Natural killer cell (primary cell): Measurements from ENCODE around the gene P2RX2. TPM values are rescaled to one million over a fixed set of nuclear protein-coding genes. Genes with fewer than 3 reads are reported as not detected.

Experiments used
- ATAC-seq, 3 donors: fragments of 150-1000 bp in 2 of 3; fragments of 200-7000 bp in 1 of 3; cut with Tn5 transposase; 1 replicate in 1 of 3; 2 replicates in 2 of 3; pipeline ENCODE4 v1.10.0; 2021; ENCODE audit warnings: mild to moderate bottlenecking in 2 of 3, moderate library complexity in 2 of 3
- DNase-seq, 2 donors: peaks; one replicate each; pipeline versions ENCODE4 v3.0.0 to v3.0.0-alpha.2; 2013 to 2021; ENCODE audit warnings: mixed read lengths in 1 of 2
- H3K27ac ChIP-seq: one replicate; pipeline ENCODE4 v1.5.1; 2013; ENCODE audit warnings: mild to moderate bottlenecking, low read length
- H3K27me3 ChIP-seq: one replicate; pipeline ENCODE4 v1.6.1; 2013; ENCODE audit warnings: low read length; ENCODE audit not compliant: control insufficient read depth, insufficient read depth
- H3K36me3 ChIP-seq: one replicate; pipeline ENCODE4 v1.6.1; 2013; ENCODE audit warnings: low read length; ENCODE audit not compliant: control insufficient read depth, insufficient read depth
- H3K4me1 ChIP-seq: one replicate; pipeline ENCODE4 v1.6.1; 2013; ENCODE audit warnings: low read length; ENCODE audit not compliant: control insufficient read depth, insufficient read depth
- H3K4me3 ChIP-seq: one replicate; pipeline ENCODE4 v1.5.1; 2013; ENCODE audit warnings: low read length
- H3K9me3 ChIP-seq: one replicate; pipeline ENCODE4 v1.6.1; 2013; ENCODE audit warnings: low read length; ENCODE audit not compliant: control insufficient read depth, insufficient read depth
- H3K27ac Mint-ChIP-seq, 2 donors: one replicate each; pipeline ENCODE4 v1.8.0; 2022; ENCODE audit warnings: mild to moderate bottlenecking in 2 of 2, mixed read lengths in 2 of 2, moderate library complexity in 1 of 2
- H3K27me3 Mint-ChIP-seq, 2 donors: one replicate each; pipeline ENCODE4 v1.8.0; 2022; ENCODE audit warnings: low read depth in 2 of 2, mixed read lengths in 2 of 2
- H3K36me3 Mint-ChIP-seq: one replicate; pipeline ENCODE4 v1.8.0; 2022; ENCODE audit warnings: mixed read lengths
- H3K4me1 Mint-ChIP-seq, 2 donors: one replicate each; pipeline ENCODE4 v1.8.0; 2022; ENCODE audit warnings: mixed read lengths in 2 of 2
- H3K4me3 Mint-ChIP-seq: one replicate; pipeline ENCODE4 v1.8.0; 2022; ENCODE audit warnings: mild to moderate bottlenecking, moderate library complexity, mixed read lengths
- H3K9me3 Mint-ChIP-seq, 2 donors: one replicate each; pipeline ENCODE4 v1.8.0; 2022; ENCODE audit warnings: mixed read lengths in 2 of 2
- WGBS: methylation state at CpG from one replicate; pipeline ENCODE4 v1.1.7; 2013; ENCODE audit warnings: missing lambda C conversion rate; ENCODE audit not compliant: insufficient coverage; 5-methylcytosine and 5-hydroxymethylcytosine counted together
- intact Hi-C: fragments of 100-400 bp; cut with micrococcal nuclease; formaldehyde crosslinking; loops from one replicate; pipeline ENCODE4 v1.14.2; 2022
- total RNA-seq, 4 donors: library from RNA; stranded (reverse); fragments of 120-200 nt in 1 of 4; gene quantifications; one replicate each; pipeline versions ENCODE4 v1.2.3 to v1.2.4, GENCODE V29; 2013 to 2022
- TF ChIP-seq, protein P1 (sequence below): fragments of 200-600 bp; IDR thresholded peaks from one replicate; pipeline ENCODE4 v1.8.0; 2022; ENCODE audit warnings: antibody characterized with exemption

The P2RX2 gene
- total RNA-seq, 3 donors from 2014 or later (not counting 1 experiment from before 2014, with no cell fraction given) = not detected

DNA sequence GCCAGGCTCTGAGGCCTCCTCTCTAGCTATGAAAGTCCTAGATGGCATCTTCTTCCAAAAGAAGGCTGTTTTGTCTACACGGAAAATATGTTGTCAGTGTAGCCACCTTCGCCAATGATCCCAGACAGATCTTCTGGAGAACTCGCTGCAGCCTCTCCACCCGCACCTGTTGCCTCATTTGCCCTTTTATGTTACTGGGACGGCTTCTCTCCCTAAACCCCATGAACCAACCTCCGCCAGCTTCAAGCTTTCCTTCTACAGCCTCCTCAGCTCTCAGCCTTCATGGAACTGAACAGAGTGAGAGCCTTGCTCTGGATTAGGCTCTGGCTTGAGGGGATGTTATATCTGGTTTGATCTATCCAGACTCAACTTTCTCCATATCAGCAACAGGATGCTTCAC is 10.8 kb downstream of the P2RX2 start:
- Mint-ChIP-seq H3K27ac (no peak overlapping the region), H3K9me3 (no peaks in the 10 kb centered on the region), H3K27me3 (no peaks in the 10 kb centered on the region), H3K4me1 (no peaks in the 10 kb centered on the region), H3K36me3 (peaks cover 10% of the 10 kb centered on the region), H3K4me3 (no peak overlapping the region)
- ATAC-seq (no peak), DNase-seq (no peak)
- Histone ChIP-seq H3K27me3 (no peaks in the 10 kb centered on the region), H3K4me3 (no peak overlapping the region), H3K36me3 (peaks cover 23% of the 10 kb centered on the region), H3K9me3 (no peaks in the 10 kb centered on the region), H3K4me1 (no peaks in the 10 kb centered on the region), H3K27ac (no peak overlapping the region)
- intact Hi-C loops = no loop called here
- TF ChIP-seq, protein P1, sequence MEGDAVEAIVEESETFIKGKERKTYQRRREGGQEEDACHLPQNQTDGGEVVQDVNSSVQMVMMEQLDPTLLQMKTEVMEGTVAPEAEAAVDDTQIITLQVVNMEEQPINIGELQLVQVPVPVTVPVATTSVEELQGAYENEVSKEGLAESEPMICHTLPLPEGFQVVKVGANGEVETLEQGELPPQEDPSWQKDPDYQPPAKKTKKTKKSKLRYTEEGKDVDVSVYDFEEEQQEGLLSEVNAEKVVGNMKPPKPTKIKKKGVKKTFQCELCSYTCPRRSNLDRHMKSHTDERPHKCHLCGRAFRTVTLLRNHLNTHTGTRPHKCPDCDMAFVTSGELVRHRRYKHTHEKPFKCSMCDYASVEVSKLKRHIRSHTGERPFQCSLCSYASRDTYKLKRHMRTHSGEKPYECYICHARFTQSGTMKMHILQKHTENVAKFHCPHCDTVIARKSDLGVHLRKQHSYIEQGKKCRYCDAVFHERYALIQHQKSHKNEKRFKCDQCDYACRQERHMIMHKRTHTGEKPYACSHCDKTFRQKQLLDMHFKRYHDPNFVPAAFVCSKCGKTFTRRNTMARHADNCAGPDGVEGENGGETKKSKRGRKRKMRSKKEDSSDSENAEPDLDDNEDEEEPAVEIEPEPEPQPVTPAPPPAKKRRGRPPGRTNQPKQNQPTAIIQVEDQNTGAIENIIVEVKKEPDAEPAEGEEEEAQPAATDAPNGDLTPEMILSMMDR = no peak
- WGBS = over 99% methylated on average over 6 of the region's 6 CpGs

- intact Hi-C loops = no loop called here
- ATAC-seq (no peak), DNase-seq (no peak)
- no peaks in the 10 kb centered on the region for H3K4me1 Mint-ChIP-seq
- 96% methylated on average over 6 of the region's 6 CpGs for WGBS
- H3K27ac ChIP-seq = no peak overlapping the region
- no peak overlapping the region for H3K4me3 ChIP-seq
- H3K36me3 ChIP-seq = peaks cover 21% of the 10 kb centered on the region
- H3K27ac Mint-ChIP-seq = no peak overlapping the region
- H3K27me3 Mint-ChIP-seq = no peaks in the 10 kb centered on the region
- peaks cover 10% of the 10 kb centered on the region for H3K36me3 Mint-ChIP-seq
- H3K4me1 ChIP-seq = no peaks in the 10 kb centered on the region
- TF ChIP-seq, protein P1 = no peak
- no peak overlapping the region for H3K4me3 Mint-ChIP-seq
- H3K9me3 ChIP-seq = no peaks in the 10 kb centered on the region
- H3K27me3 ChIP-seq = no peaks in the 10 kb centered on the region
- H3K9me3 Mint-ChIP-seq = no peaks in the 10 kb centered on the region
Measured at GRCh38 chr12:132630672-132631071, 12.1 kb downstream of the P2RX2 start.

- TF ChIP-seq, protein P1 = no peak
- Histone ChIP-seq H3K27me3 (no peaks in the 10 kb centered on the region), H3K9me3 (no peaks in the 10 kb centered on the region), H3K4me1 (no peaks in the 10 kb centered on the region), H3K4me3 (no peak overlapping the region), H3K36me3 (peaks cover 21% of the 10 kb centered on the region), H3K27ac (no peak overlapping the region)
- ATAC-seq (no peak), DNase-seq (no peak)
- Mint-ChIP-seq H3K4me1 (no peaks in the 10 kb centered on the region), H3K9me3 (no peaks in the 10 kb centered on the region), H3K27me3 (no peaks in the 10 kb centered on the region), H3K27ac (no peak overlapping the region), H3K4me3 (no peak overlapping the region), H3K36me3 (peaks cover 10% of the 10 kb centered on the region)
- intact Hi-C loops = no loop called here
- 95% methylated on average over 10 of the region's 11 CpGs for WGBS
Measured at GRCh38 chr12:132631666-132632065, 13.1 kb downstream of the P2RX2 start.

GRCh38 chr12:132632521-132633228 is 14.1 kb downstream of the P2RX2 start:
- Histone ChIP-seq H3K4me3 (no peak overlapping the region), H3K4me1 (no peaks in the 10 kb centered on the region), H3K27me3 (no peaks in the 10 kb centered on the region), H3K27ac (no peak overlapping the region), H3K36me3 (peaks cover 23% of the 10 kb centered on the region), H3K9me3 (no peaks in the 10 kb centered on the region)
- no peaks in the 10 kb centered on the region for H3K4me1 Mint-ChIP-seq
- intact Hi-C loops = no loop called here
- H3K27me3 Mint-ChIP-seq = no peaks in the 10 kb centered on the region
- no peak for DNase-seq
- H3K4me3 Mint-ChIP-seq = no peak overlapping the region
- H3K36me3 Mint-ChIP-seq = peaks cover 10% of the 10 kb centered on the region
- H3K9me3 Mint-ChIP-seq = no peaks in the 10 kb centered on the region
- TF ChIP-seq, protein P1 = no peak
- no peak overlapping the region for H3K27ac Mint-ChIP-seq
- no peak for ATAC-seq
- WGBS = 78% methylated on average over 17 of the region's 17 CpGs
